Brain microvascular endothelial cell (primary cell): ENCODE measurements around the gene DDC.
"Not testable (repeated sequence)": the region's sequence is repeated elsewhere in the genome, so short reads cannot be mapped to it uniquely, and the experiment has no call there.

Source experiments
- DNase-seq: peaks from one replicate; pipeline ENCODE4 v3.0.0-alpha.2; 2020
- H3K27ac ChIP-seq: fragments of 250-450 bp; sonication (Bioruptor Pico); 2 replicates; pipeline ENCODE4 v1.5.1; 2020; ENCODE audit warnings: mild to moderate bottlenecking, moderate library complexity
- H3K27me3 ChIP-seq: fragments of 250-450 bp; sonication (Bioruptor Pico); replicated peaks from 2 replicates; pipeline ENCODE4 v1.5.1; 2020; ENCODE audit warnings: mild to moderate bottlenecking
- H3K36me3 ChIP-seq: fragments of 250-450 bp; sonication (Bioruptor Pico); replicated peaks from 2 replicates; pipeline ENCODE4 v1.5.1; 2020; ENCODE audit warnings: mild to moderate bottlenecking
- H3K4me3 ChIP-seq: 2 replicates; pipeline ENCODE4 v1.5.1; 2011; ENCODE audit warnings: low read depth, mild to moderate bottlenecking, control low read depth, low read length, moderate library complexity
- CTCF ChIP-seq: IDR thresholded peaks from 2 replicates; pipeline ENCODE4 v1.5.1; 2011; ENCODE audit warnings: low read depth, mild to moderate bottlenecking, moderate library complexity, low read length, control low read depth, inconsistent platforms; ENCODE audit errors: missing control alignments
- in situ Hi-C: cut with HindIII; loops from 2 replicates; pipeline ENCODE4 v1.10.0; 2017; ENCODE audit warnings: low sequenced_read_pairs, low pct_ligation_motif_present

The DDC gene

GRCh38 chr7:50552139-50552538 is 13.1 kb downstream of the DDC start:
- no peaks in the 10 kb centered on the region for H3K36me3 ChIP-seq
- no peak for TF ChIP-seq CTCF
- no peak for DNase-seq
- no peak overlapping the region for H3K27ac ChIP-seq
- peaks cover 8% of the 10 kb centered on the region for H3K27me3 ChIP-seq
- in situ Hi-C loops: no loop called here
- H3K4me3 ChIP-seq: no peak overlapping the region

DNA sequence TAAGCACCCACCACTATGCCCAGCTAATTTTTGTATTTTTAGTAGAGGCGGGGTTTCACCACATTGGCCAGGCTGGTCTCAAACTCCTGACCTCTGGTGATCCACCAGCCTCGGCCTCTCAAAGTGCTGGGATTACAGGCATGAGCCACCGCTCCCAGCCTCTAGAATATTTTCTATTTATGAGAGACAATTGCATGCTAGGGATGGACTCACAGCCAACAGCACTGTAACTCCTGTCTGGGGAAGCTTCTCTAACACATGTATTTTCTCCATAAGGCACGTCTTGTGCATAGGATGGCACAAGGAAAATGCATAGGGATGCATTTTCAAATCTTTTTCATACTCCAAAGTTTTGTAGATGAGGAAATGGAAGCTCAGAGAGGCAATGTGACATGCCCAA is 19.6 kb downstream of the DDC start:
- H3K27me3 ChIP-seq, H3K27ac ChIP-seq, H3K4me3 ChIP-seq, H3K36me3 ChIP-seq, DNase-seq, in situ Hi-C loops: not testable (repeated sequence)

DNA sequence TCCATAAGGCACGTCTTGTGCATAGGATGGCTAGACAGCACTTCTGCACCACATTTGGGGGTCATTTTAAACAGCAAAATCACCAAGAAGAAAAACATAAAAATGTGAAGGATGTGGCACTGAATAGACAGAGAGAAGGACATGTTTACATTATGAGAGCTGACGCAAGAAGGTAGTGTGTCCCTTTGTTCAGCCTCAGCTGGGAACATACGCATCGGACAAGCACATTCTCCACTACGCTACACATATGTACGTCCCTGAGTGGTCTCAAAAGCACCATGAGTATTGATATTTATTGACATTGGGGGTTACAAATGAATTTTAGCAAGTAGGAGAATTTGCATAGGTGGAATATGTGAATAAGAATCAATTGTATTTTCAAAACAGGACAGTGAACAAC is 20.2 kb downstream of the DDC start:
- Histone ChIP-seq H3K4me3 (no peak overlapping the region), H3K27ac (no peak overlapping the region), H3K36me3 (no peaks in the 10 kb centered on the region), H3K27me3 (no peaks in the 10 kb centered on the region)
- TF ChIP-seq CTCF: no peak
- in situ Hi-C loops: no loop called here
- DNase-seq: no peak

GRCh38 chr7:50543776-50544442 is 21.3 kb downstream of the DDC start:
- Histone ChIP-seq H3K27me3 (no peaks in the 10 kb centered on the region), H3K36me3 (no peaks in the 10 kb centered on the region), H3K27ac (no peak overlapping the region), H3K4me3 (no peak overlapping the region)
- in situ Hi-C loops: no loop called here
- no peak for TF ChIP-seq CTCF
- no peak for DNase-seq

GRCh38 chr7:50542132-50542531 is 23.1 kb downstream of the DDC start:
- no peak overlapping the region for H3K27ac ChIP-seq
- no peaks in the 10 kb centered on the region for H3K27me3 ChIP-seq
- H3K4me3 ChIP-seq: no peak overlapping the region
- no peak for DNase-seq
- no peak for TF ChIP-seq CTCF
- no peaks in the 10 kb centered on the region for H3K36me3 ChIP-seq
- in situ Hi-C loops: no loop called here

DNA sequence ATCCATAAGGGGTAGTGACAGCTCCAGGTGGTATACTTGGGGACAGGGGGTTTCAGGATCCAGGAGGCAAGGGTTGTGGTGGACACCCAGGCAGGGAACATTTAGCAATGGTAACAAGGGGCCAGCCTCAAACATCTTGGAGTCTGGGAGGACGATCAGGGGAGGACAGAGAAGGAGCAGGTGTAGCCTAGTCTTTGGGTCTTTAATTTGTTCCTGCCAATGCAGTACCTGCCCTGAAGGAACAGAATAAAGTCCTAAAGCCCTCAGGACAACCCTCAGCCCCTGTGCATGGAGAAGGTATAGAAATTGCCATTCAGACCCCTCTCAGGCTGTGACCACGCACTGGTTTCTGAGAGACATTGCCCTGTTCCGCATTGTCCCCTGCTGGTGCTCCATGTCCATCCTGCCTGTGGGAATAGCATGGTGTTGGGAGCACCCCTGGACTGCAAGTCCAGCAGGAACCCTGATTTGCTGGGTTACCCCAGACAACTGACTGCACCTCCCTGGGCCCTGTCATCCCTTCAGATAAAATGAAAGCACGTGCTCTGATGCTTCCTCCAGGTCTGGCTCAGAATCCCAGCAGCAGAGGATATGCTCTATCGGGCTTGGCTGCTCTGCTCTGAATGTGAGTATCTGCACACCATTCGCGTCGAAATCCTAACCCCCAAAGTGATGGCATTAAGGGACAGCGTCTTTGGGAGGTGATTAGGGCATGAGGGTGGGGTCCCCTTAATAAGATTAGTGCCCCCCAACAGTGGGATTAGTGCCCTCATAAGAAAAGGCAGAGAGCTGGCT is 24.2 kb downstream of the DDC start:
- H3K36me3 ChIP-seq: no peaks in the 10 kb centered on the region
- H3K27ac ChIP-seq: no peak overlapping the region
- no peak for DNase-seq
- no peak for TF ChIP-seq CTCF
- H3K4me3 ChIP-seq: no peak overlapping the region
- H3K27me3 ChIP-seq: no peaks in the 10 kb centered on the region
- in situ Hi-C loops: no loop called here
